ENCODE data around the gene DNM1. TPM values are rescaled to one million over a fixed set of nuclear protein-coding genes. Genes with fewer than 3 reads are reported as not detected.

The DNM1 gene
- polyA plus RNA-seq, 1 of the 3 experiments (the other 2 are of a cell fraction): 35.7 TPM

- no peaks in the 10 kb centered on the region for H3K79me2 ChIP-seq (ENCODE audit: insufficient read depth)
- no peak overlapping the region for H2AFZ ChIP-seq (ENCODE audit: low read depth)
- ChIA-PET CTCF (interaction anchor here (0.6 to 1.2 kb wide), 3 partner anchors 9 to 1071 kb away, joined by 3 to 5 read pairs (median 5); no protein-coding TSS in a partner anchor), POLR2A (interaction anchor here (1.0 kb wide), 1 partner anchor 16 kb away, joined by 3 read pairs; no protein-coding TSS in a partner anchor)
- H3K27me3 ChIP-seq (ENCODE audit: insufficient read depth): no peaks in the 10 kb centered on the region
- WGBS (ENCODE audit: low lambda C conversion rate): 78% methylated on average over 8 of the region's 16 CpGs
- H3K9me3 ChIP-seq: no peaks in the 10 kb centered on the region
- DNase-seq: no peak
- H3K27ac ChIP-seq (ENCODE audit: low read depth in 2 of 2, low read length in 1 of 2): no peak overlapping the region
- no peak overlapping the region for H3K4me3 ChIP-seq (ENCODE audit: low read depth in 2 of 2, low read length in 1 of 2)
- H3K9me2 ChIP-seq: no peaks in the 10 kb centered on the region
- H3F3A ChIP-seq (replicated peaks; ENCODE audit: insufficient read depth): no peaks in the 10 kb centered on the region
- H4K20me1 ChIP-seq (ENCODE audit: insufficient read depth): no peaks in the 10 kb centered on the region
- no peak overlapping the region for H3K4me2 ChIP-seq
- H3K4me1 ChIP-seq (ENCODE audit: control insufficient read depth in 1 of 2, insufficient read depth in 2 of 2, low read depth in 1 of 2, low read length in 1 of 2): no peaks in the 10 kb centered on the region
- H3K36me3 ChIP-seq (replicated peaks in 1 of 2; ENCODE audit: control insufficient read depth in 1 of 2, insufficient read depth in 2 of 2, low read length in 1 of 2): peaks cover 0 to 5% of the 10 kb centered on the region in 2 experiments
- TF ChIP-seq GABPA (IDR thresholded peaks at IDR 0.05; ENCODE audit: low read depth) (no peak), RCOR1 (IDR thresholded peaks at IDR 0.05; ENCODE audit: low read length) (no peak), RAD21 (IDR thresholded peaks at IDR 0.05; ENCODE audit: low read length) (no peak), RFX5 (IDR thresholded peaks at IDR 0.05; ENCODE audit: low read length) (no peak), CHD2 (IDR thresholded peaks at IDR 0.05; ENCODE audit: low read length, partially characterized antibody) (no peak), GATA2 (CRISPR knock-in tag; IDR thresholded peaks at IDR 0.05) (no peak), TCF12 (IDR thresholded peaks at IDR 0.05) (no peak), MAX (IDR thresholded peaks at IDR 0.05; ENCODE audit: low read depth) (no peak), SIN3A (IDR thresholded peaks at IDR 0.05; ENCODE audit: borderline replicate concordance, low read depth, low read length) (no peak), MXI1 (IDR thresholded peaks at IDR 0.05; ENCODE audit: low read depth, low read length) (no peak), SMC3 (IDR thresholded peaks at IDR 0.05; ENCODE audit: low read depth, low read length) (no peak), ZBTB33 (IDR thresholded peaks at IDR 0.05; ENCODE audit: borderline replicate concordance, low read depth) (no peak), USF2 (IDR thresholded peaks at IDR 0.05; ENCODE audit: borderline replicate concordance, low read depth, low read length) (no peak), MEF2A (IDR thresholded peaks at IDR 0.05; ENCODE audit: borderline replicate concordance, low read depth) (no peak)
- no peak overlapping the region for H3K9ac ChIP-seq
These were observed 28.7 kb downstream of the DNM1 start for GRCh38 chr9:128231638-128232527.

Data from SK-N-SH (cell line).